ENCODE measurements around the gene SLC17A1.

GRCh38 chr6:25755483-25755882, 76.4 kb downstream of the SLC17A1 start:
- TF ChIP-seq, protein P1, sequence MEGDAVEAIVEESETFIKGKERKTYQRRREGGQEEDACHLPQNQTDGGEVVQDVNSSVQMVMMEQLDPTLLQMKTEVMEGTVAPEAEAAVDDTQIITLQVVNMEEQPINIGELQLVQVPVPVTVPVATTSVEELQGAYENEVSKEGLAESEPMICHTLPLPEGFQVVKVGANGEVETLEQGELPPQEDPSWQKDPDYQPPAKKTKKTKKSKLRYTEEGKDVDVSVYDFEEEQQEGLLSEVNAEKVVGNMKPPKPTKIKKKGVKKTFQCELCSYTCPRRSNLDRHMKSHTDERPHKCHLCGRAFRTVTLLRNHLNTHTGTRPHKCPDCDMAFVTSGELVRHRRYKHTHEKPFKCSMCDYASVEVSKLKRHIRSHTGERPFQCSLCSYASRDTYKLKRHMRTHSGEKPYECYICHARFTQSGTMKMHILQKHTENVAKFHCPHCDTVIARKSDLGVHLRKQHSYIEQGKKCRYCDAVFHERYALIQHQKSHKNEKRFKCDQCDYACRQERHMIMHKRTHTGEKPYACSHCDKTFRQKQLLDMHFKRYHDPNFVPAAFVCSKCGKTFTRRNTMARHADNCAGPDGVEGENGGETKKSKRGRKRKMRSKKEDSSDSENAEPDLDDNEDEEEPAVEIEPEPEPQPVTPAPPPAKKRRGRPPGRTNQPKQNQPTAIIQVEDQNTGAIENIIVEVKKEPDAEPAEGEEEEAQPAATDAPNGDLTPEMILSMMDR (IDR thresholded peaks at IDR 0.05; ENCODE audit: low read depth, low read length), result no peak
- no peak for TF ChIP-seq EZH2phosphoT487 (IDR thresholded peaks at IDR 0.05; ENCODE audit: low read depth)
